HG03442 (cell line): ENCODE measurements around the gene SANBR.

ENCODE experiments used
- ATAC-seq: cut with Tn5 transposase; IDR thresholded peaks from one replicate; pipeline ENCODE4 v1.9.1; 2021; ENCODE audit warnings: mild to moderate bottlenecking, moderate library complexity; ENCODE audit not compliant: unreplicated experiment

SANBR gene

DNA sequence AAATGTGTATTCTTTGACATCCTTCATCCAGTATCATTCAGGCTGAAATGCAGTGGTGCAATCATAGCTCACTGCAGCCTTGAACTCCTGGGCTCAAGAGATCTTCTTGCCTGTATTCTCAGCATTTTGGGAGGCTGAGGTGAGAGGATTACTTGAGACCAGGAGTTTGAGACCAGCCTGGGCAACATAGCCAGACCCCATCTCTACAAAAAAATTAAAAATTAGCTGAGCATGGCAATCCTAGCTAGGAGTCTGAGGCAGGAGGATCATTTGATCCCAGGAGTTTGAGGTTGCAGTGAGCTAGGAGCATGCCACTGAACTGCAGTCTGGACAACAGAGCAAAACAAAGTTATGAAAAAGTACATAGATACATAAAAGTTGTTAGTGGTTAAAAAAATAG, 24.1 kb downstream of the SANBR start:
- ATAC-seq: no peak

DNA sequence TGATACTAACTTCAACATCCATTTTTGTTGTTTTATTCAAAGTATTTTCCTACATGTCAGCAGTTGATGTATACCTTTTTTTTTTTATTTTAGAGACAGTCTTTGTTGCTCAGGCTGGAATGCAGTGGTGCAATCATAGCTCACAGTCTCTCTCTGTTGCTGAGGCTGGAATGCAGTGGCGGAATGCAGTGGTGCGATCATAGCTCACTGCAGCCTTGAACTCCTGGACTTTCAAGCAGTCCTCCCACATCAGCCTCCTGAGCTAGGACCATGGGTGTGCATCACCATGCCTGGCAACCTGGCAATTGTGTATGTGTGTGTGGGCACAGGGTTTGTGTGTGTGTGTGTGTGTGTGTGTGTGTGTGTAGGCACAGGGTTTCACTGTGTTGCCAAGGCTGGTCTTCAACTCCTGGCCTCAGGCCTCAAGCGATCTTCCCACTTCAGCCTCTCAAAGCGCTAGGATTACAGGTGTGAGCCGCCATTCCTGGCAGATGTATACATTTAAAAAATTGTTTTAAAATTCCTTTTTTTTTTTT, 24.8 kb downstream of the SANBR start:
- ATAC-seq: no peak

DNA sequence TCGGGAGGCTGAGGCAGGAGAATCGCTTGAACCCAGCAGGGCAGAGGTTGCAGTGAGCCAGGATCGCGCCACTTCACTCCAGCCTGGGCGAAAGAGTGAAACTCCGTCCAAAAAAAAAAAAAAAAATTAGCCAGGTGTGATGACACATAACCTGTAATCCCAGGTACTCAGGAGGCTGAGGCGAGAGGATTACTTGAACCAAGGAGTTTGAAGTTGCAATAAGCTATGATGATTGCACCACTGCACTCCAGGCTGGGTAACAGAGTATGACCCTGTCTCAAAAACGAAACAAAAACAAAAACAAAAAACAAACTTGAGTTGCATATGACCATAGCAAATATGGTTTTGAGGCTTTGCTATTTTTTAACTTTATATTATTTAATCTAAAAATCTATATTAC, 25.8 kb downstream of the SANBR start:
- ATAC-seq: no peak

DNA sequence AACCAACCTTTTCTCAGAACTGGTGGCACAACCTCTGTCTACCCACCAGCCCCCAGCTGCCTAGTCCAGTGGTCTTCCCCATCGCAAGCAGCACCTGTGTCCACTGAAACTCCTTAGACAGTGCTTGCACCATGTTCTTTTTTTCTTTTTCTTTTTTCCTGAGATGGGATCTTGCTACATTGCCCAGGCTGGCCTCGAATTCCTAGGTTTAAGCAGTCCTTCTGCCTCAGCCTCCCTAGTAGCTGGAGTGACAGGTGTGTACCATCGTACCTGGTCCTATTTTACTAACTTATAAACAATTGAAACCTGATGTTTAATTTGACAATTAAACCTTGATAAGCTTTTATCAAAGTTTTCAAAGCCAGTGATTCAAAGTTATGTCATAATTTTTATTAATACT, 30.8 kb downstream of the SANBR start:
- ATAC-seq: no peak

DNA sequence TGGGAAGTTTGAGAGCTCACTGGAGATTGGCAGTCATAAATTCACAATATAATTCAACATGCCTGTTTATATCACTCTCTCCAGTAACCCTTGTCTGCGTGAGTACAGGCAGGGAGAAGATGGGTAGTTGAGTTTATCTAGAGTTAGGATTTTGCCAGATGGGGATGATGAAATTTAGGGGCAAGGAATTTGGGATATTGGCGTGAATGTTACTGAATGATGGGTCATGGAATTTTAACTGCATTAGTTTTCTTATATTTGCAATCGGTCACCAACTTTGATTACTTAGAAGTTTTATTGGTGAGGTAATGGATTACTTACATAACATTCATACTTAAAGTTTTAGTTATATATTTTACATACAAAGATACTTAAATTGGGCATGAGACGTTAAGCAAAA, 35.1 kb downstream of the SANBR start:
- ATAC-seq: no peak

DNA sequence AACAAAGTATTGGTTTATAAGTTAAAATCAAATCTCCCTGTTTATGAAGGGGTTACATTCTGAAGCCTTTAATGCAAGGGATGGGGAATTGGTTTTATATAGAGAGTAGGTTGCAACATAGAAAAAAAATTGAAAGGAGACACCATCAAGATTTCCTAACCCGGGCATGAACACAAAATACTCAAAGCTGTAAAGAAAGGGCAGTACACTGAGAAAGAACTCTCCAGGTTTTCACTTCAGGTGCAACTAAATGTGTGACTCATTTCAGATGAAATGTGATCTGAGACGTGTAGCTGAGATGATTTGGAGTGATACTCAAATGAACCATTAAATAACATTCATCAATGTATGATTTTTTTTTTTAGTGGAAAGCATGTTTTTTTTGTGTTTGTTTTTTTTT, 43.6 kb downstream of the SANBR start:
- ATAC-seq: no peak

DNA sequence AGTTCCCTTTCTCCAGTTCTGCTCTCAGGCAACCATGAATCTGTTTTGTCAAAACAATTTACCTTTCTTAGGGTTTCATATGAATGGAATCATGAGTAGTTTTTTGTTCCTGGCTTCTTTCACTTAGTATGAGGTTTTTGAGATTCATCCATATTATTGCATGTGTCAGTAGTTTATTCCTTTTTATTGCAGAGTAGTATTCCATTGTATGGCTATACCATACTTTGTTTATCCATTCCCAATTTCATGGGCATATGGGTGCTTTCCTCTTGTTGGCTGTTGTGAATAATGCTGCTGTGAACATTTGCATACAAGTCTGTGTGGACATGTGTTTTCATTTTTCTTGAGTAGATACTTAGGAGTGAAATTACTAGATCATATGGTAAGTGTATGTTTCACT, 46.0 kb downstream of the SANBR start:
- no peak for ATAC-seq

DNA sequence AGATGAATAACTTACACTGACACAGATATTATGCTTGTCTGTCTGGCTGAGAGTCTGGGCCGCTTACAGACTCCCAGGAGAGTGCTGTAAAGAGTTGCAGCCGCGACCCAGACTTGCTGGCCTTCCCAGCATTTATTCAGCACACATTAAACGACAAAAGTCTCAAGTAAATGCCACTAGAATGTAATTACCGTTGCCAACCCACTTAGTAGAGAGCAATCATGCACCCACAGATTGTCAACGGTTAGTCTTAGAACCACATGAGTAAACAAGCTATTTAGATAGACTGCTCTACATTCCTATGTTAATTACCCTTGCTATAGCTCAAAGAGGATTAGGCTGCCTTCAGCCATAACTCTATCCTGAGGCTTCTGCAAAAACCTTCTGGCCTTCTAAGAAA, 48.5 kb downstream of the SANBR start:
- ATAC-seq: no peak
